Measurements from ENCODE around the gene SQSTM1.
"Not testable (repeated sequence)": the region's sequence is repeated elsewhere in the genome, so short reads cannot be mapped to it uniquely, and the experiment has no call there.

SQSTM1 gene

GRCh38 chr5:179820483-179821297 is at the start of gene SQSTM1:
SQSTM1 (plus strand) TSS chr5:179820905; CDS start chr5:179820937, 32 bp downstream.
- ATAC-seq, result peak; percentile 51

GRCh38 chr5:179771311-179771895 is 49.3 kb upstream of the SQSTM1 start:
- ATAC-seq, result no peak

- ATAC-seq, result no peak
These were observed 48.4 kb upstream of the SQSTM1 start for GRCh38 chr5:179772351-179772750.

- no peak for ATAC-seq
These were observed 47.0 kb upstream of the SQSTM1 start for GRCh38 chr5:179773686-179774040.

GRCh38 chr5:179774442-179774841 is 46.3 kb upstream of the SQSTM1 start:
- ATAC-seq, result no peak

- no peak for ATAC-seq
These were observed 44.2 kb upstream of the SQSTM1 start for GRCh38 chr5:179776411-179776938.

- no peak for ATAC-seq
These were observed 43.2 kb upstream of the SQSTM1 start for GRCh38 chr5:179777456-179777855.

- no peak for ATAC-seq
These were observed 42.8 kb upstream of the SQSTM1 start for GRCh38 chr5:179777909-179778308.

- no peak for ATAC-seq
These were observed 42.1 kb upstream of the SQSTM1 start for GRCh38 chr5:179778591-179778990.

GRCh38 chr5:179779826-179780225 is 40.9 kb upstream of the SQSTM1 start:
- no peak for ATAC-seq

- ATAC-seq, result no peak
These were observed 40.3 kb upstream of the SQSTM1 start for GRCh38 chr5:179780362-179780761.

- ATAC-seq, result no peak
These were observed 38.9 kb upstream of the SQSTM1 start for GRCh38 chr5:179781846-179782245.

GRCh38 chr5:179783128-179783527 is 37.6 kb upstream of the SQSTM1 start:
- ATAC-seq, result no peak

- no peak for ATAC-seq
These were observed 33.8 kb upstream of the SQSTM1 start for GRCh38 chr5:179786861-179787260.

GRCh38 chr5:179788193-179788854 is 32.4 kb upstream of the SQSTM1 start:
- no peak for ATAC-seq

GRCh38 chr5:179789278-179789677 is 31.4 kb upstream of the SQSTM1 start:
- ATAC-seq, result not testable (repeated sequence)

GRCh38 chr5:179791881-179792611 is 28.7 kb upstream of the SQSTM1 start:
- no peak for ATAC-seq

- no peak for ATAC-seq
These were observed 27.9 kb upstream of the SQSTM1 start for GRCh38 chr5:179792612-179793467.

- peak in 1 of 2 donors; percentile 6 for ATAC-seq
These were observed 27.1 kb upstream of the SQSTM1 start, which contains the start of gene LTC4S for GRCh38 chr5:179793468-179794139. LTC4S (plus strand) TSS chr5:179793986; CDS start chr5:179794081, 95 bp downstream.

- ATAC-seq, result no peak
These were observed 26.5 kb upstream of the SQSTM1 start for GRCh38 chr5:179794171-179794570.

- ATAC-seq, result no peak
These were observed 26.1 kb upstream of the SQSTM1 start for GRCh38 chr5:179794575-179794974.
